HepG2 (cell line): ENCODE measurements around the gene ROMO1. TPM values are rescaled to one million over a fixed set of nuclear protein-coding genes. Genes with fewer than 3 reads are reported as not detected.

Source experiments
- ATRX ChIP-seq: sonication (generic); formaldehyde crosslinking; IDR thresholded peaks from 2 replicates; pipeline ENCODE4 v1.4.0; 2020; ENCODE audit warnings: missing genetic modification reagents, borderline replicate concordance
- E2F1 ChIP-seq: sonication (generic); formaldehyde crosslinking; IDR thresholded peaks from 2 replicates; pipeline ENCODE4 v1.5.0; 2020; ENCODE audit warnings: missing genetic modification reagents
- FOXK1 ChIP-seq: sonication (generic); formaldehyde crosslinking; IDR thresholded peaks from 2 replicates; pipeline ENCODE4 v1.4.0; 2020; ENCODE audit warnings: low read depth, missing genetic modification reagents, borderline replicate concordance
- HBP1 ChIP-seq: IDR thresholded peaks from 2 replicates; pipeline ENCODE4 v1.6.1; 2016; ENCODE audit warnings: low read depth, control low read depth
- KAT8 ChIP-seq: IDR thresholded peaks from 2 replicates; pipeline ENCODE4 v1.6.1; 2016; ENCODE audit warnings: missing genetic modification reagents, missing compliant biosample characterization
- KDM1A ChIP-seq: IDR thresholded peaks from 2 replicates; pipeline ENCODE4 v1.6.1; 2016; ENCODE audit warnings: missing compliant biosample characterization
- KDM5A ChIP-seq: fragments of 200-600 bp; sonication (generic); IDR thresholded peaks from 2 replicates; pipeline ENCODE4 v1.7.0; 2018; ENCODE audit warnings: antibody characterized with exemption, mild to moderate bottlenecking, low read length, borderline replicate concordance
- KLF16 ChIP-seq, 2 experiments: sonication (generic) in 1 of 2; formaldehyde crosslinking in 1 of 2; IDR thresholded peaks; 2 replicates each; pipeline versions ENCODE4 v1.6.1 to v1.8.0; 2016 to 2023; ENCODE audit warnings: missing genetic modification reagents in 2 of 2, missing compliant biosample characterization in 1 of 2
- MAFF ChIP-seq: IDR thresholded peaks from 2 replicates; pipeline ENCODE4 v1.6.1; 2011; ENCODE audit warnings: low read depth, low read length, improper control_type of control experiment
- NR1H2 ChIP-seq: sonication (generic); formaldehyde crosslinking; IDR thresholded peaks from 2 replicates; pipeline ENCODE4 v1.8.1; 2022; ENCODE audit warnings: low read depth, missing genetic modification reagents, borderline replicate concordance
- PCBP2 ChIP-seq: fragments of 200-400 bp; formaldehyde crosslinking; optimal IDR thresholded peaks from 2 replicates; pipeline ENCODE3; 2018; ENCODE audit warnings: low read length, low read depth; ENCODE audit not compliant: poor library complexity, severe bottlenecking
- RBM22 ChIP-seq: fragments of 200-400 bp; formaldehyde crosslinking; optimal IDR thresholded peaks from 2 replicates; pipeline ENCODE3; 2017; ENCODE audit warnings: mild to moderate bottlenecking, low read length, moderate library complexity
- SAP130 ChIP-seq: IDR thresholded peaks from 2 replicates; pipeline ENCODE4 v1.6.1; 2016; ENCODE audit warnings: low read depth
- TCF7 ChIP-seq: sonication (generic); IDR thresholded peaks from 2 replicates; pipeline ENCODE4 v1.6.1; 2016; ENCODE audit warnings: antibody characterized with exemption, low read depth
- YEATS2 ChIP-seq: sonication (generic); formaldehyde crosslinking; IDR thresholded peaks from 2 replicates; pipeline ENCODE4 v1.4.0; 2020; ENCODE audit warnings: missing genetic modification reagents, borderline replicate concordance
- ZMYM2 ChIP-seq: sonication (generic); formaldehyde crosslinking; IDR thresholded peaks from 2 replicates; pipeline ENCODE4 v1.8.0; 2022; ENCODE audit warnings: mild to moderate bottlenecking, missing genetic modification reagents
- ZNF281 ChIP-seq: sonication (generic); formaldehyde crosslinking; IDR thresholded peaks from 2 replicates; pipeline ENCODE4 v1.4.0; 2020; ENCODE audit warnings: missing genetic modification reagents, borderline replicate concordance
- ZNF605 ChIP-seq: sonication (generic); formaldehyde crosslinking; IDR thresholded peaks from 2 replicates; pipeline ENCODE4 v1.8.0; 2022; ENCODE audit warnings: mild to moderate bottlenecking, missing genetic modification reagents
- ZNF629 ChIP-seq: sonication (generic); formaldehyde crosslinking; conservative IDR thresholded peaks from 2 replicates; pipeline ENCODE4 v1.5.0; 2020; ENCODE audit warnings: missing genetic modification reagents
- ZNF772 ChIP-seq: sonication (generic); formaldehyde crosslinking; IDR thresholded peaks from 2 replicates; pipeline ENCODE4 v1.5.0; 2020; ENCODE audit warnings: mild to moderate bottlenecking, missing genetic modification reagents
- polyA plus RNA-seq, 8 experiments: library from polyadenylated mRNA; depleted of rRNA in 3 of 8; stranded (reverse) in 7 of 8; unstranded in 1 of 8; fragments of >200 nt; fragmentation: Illumina TruSeq in 4 of 8; extraction: Trizol in 4 of 8; gene quantifications; 2 replicates each; pipeline versions ENCODE4 v1.2.1 to v1.2.3, GENCODE V29; 2011 to 2016; ENCODE audit warnings: low read depth in 4 of 8, missing spikeins in 1 of 8, mixed read lengths in 1 of 8; ENCODE audit not compliant: insufficient read depth in 1 of 8
- total RNA-seq, 5 experiments: library from RNA; depleted of rRNA; stranded (reverse); fragments of >200 nt; fragmentation: Illumina TruSeq; extraction: Trizol; gene quantifications; 2 replicates each; pipeline ENCODE4 v1.2.3, GENCODE V29; 2016; ENCODE audit warnings: low read depth in 1 of 5
- TF ChIP-seq, protein P1 (sequence below): sonication (generic); formaldehyde crosslinking; IDR thresholded peaks from 2 replicates; pipeline ENCODE4 v1.4.0; 2020; ENCODE audit warnings: mild to moderate bottlenecking, missing genetic modification reagents
- TF ChIP-seq, protein P2 (sequence below): sonication (generic); formaldehyde crosslinking; IDR thresholded peaks from 2 replicates; pipeline ENCODE4 v1.8.1; 2023; ENCODE audit warnings: mild to moderate bottlenecking, moderate library complexity, missing genetic modification reagents

The ROMO1 gene
- total and polyA plus RNA-seq, 2 of the 13 experiments (the other 11 are each of a cell fraction or from before 2014, with no cell fraction given), result 636 to 755 TPM

GRCh38 chr20:35695245-35695749 lies 3.9 kb upstream of the ROMO1 start (continued):
- no peak for TF ChIP-seq ZNF281 (CRISPR knock-in tag)
- peak; percentile 61; the same call in 1 of the 2 replicates for TF ChIP-seq ZNF629 (CRISPR knock-in tag)
- TF ChIP-seq FOXK1 (CRISPR knock-in tag), result peak; percentile 24; the same call in 1 of the 2 replicates
- TF ChIP-seq ZMYM2 (CRISPR knock-in tag), result peak; percentile 84
- 0 out of 2 replicates have a peak, but pooled peaks have one; percentile 58 for TF ChIP-seq ZNF772 (CRISPR knock-in tag)
- 0 out of 2 replicates have a peak, but pooled peaks have one; percentile 51 for TF ChIP-seq HBP1 (CRISPR knock-in tag)
- TF ChIP-seq MAFF, result no peak
- TF ChIP-seq KAT8 (CRISPR knock-in tag), result no peak
- TF ChIP-seq E2F1, result peak; percentile 62; the same call in 1 of the 2 replicates
- no peak for TF ChIP-seq PCBP2
- no peak for TF ChIP-seq KDM5A
- TF ChIP-seq ZNF605, result peak; percentile 80; the same call in 1 of the 2 replicates
- TF ChIP-seq, protein P1, sequence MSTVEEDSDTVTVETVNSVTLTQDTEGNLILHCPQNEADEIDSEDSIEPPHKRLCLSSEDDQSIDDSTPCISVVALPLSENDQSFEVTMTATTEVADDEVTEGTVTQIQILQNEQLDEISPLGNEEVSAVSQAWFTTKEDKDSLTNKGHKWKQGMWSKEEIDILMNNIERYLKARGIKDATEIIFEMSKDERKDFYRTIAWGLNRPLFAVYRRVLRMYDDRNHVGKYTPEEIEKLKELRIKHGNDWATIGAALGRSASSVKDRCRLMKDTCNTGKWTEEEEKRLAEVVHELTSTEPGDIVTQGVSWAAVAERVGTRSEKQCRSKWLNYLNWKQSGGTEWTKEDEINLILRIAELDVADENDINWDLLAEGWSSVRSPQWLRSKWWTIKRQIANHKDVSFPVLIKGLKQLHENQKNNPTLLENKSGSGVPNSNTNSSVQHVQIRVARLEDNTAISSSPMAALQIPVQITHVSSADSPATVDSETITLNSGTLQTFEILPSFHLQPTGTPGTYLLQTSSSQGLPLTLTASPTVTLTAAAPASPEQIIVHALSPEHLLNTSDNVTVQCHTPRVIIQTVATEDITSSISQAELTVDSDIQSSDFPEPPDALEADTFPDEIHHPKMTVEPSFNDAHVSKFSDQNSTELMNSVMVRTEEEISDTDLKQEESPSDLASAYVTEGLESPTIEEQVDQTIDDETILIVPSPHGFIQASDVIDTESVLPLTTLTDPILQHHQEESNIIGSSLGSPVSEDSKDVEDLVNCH (CRISPR knock-in tag), result no peak
- TF ChIP-seq SAP130 (CRISPR knock-in tag), result peak; percentile 63
- no peak for TF ChIP-seq KDM1A
- no peak for TF ChIP-seq ATRX (CRISPR knock-in tag)
- peak in 1 of 2 experiments; percentile 55; a peak in 1 of 4 replicates for TF ChIP-seq KLF16 (CRISPR knock-in tag; IDR thresholded peaks at IDR 0.05)
- TF ChIP-seq RBM22, result no peak
- no peak for TF ChIP-seq NR1H2
- peak; percentile 76 for TF ChIP-seq TCF7
- TF ChIP-seq YEATS2, result peak; percentile 51; the same call in 1 of the 2 replicates
- TF ChIP-seq, protein P2, sequence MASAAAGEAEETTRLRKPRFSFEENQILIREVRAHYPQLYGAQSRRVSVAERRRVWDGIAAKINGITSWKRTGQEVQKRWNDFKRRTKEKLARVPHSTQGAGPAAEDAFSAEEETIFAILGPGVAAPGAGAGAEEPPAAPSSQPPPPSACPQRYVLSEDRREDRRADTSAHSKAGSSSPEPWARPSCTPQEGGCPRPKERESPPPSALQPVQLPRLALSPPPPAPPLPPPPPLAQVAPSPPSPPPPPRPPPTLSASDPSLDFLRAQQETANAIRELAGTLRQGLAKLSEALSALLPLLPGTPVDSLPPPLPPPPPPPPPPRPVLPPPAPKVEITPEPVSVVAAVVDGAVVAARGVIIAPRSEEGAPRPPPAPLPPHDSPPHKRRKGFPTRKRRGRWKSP (CRISPR knock-in tag), result peak; percentile 14; the same call in 1 of the 2 replicates
